GM10847 (cell line): ENCODE measurements around the gene MBOAT2.

ENCODE experiments used
- POLR2A ChIP-seq: IDR thresholded peaks from 2 replicates; pipeline ENCODE4 v1.6.1; 2011; ENCODE audit not compliant: insufficient read length; ENCODE audit errors: extremely low read depth

Gene MBOAT2

DNA sequence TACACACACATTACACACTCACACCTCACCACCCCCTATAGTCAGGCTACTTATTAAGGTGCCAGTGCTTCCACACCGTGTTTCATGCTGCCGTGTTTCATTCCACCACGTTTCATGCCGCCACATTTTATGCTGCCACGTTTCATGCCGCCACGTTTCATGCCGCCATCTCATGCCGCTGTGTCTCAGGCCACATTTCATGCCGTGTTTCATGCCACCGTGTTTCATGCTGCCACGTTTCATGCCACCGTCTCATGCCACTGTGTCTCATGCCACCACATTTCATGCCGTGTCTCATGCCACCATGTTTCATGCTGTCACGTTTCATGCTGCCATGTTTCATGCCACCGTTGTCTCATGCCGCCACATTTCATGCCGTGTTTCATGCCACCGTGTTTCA lies 65.1 kb downstream of the MBOAT2 start:
- no peak for TF ChIP-seq POLR2A

DNA sequence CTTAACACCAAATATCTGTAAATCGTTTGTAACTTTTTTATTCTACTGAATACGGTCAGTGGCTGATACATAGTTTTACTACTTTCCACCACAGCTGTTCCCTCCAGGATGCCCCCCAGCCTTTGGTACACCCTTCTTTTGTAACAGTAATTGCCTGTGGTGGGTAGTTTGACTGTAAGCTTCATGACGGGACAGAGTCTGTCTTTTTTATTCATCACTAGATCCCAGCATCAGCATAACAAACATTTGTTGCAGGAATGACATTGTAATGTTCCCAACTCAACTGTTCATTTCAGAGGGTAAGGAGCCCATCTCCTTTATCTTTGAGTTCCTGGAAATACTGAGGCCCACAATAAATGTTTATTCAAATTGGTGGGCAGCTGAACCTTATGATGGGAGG lies 67.5 kb downstream of the MBOAT2 start:
- no peak for TF ChIP-seq POLR2A

DNA sequence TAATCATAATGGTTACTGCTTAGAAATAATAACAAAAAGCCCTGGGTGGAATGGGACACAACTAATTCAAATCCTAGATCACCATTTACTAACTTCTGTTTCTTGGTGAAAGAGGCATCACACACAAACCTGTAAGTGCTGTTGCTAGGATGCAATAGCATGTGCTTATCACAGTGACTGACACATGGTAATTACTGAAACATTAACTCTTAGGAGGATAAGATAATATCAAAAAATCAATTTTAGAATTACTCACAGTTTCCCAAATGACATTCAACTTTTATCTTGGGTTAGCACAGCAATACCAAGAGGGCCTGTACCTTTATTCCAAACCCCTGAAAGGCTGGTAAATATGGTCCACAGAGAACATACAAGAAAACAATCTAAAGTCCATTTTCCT lies 69.1 kb downstream of the MBOAT2 start:
- TF ChIP-seq POLR2A: no peak

DNA sequence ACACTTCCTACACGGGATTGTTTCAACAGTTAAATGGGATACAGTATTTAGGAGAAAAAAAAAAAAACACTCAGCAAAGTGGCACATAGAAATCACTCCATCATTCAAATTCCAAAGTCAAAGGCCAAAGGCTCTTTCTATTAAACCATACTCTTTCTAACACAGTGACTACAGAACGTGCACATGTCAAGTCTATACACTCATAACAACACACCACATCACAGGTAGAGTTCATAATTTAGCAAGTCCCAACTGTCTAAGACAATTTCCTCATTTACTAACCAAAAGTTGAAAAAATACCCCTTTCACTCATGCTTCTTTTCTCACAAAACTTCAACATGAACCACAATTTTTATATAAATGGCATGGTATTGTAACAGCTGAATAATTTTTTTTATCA lies 70.8 kb downstream of the MBOAT2 start:
- TF ChIP-seq POLR2A: no peak

DNA sequence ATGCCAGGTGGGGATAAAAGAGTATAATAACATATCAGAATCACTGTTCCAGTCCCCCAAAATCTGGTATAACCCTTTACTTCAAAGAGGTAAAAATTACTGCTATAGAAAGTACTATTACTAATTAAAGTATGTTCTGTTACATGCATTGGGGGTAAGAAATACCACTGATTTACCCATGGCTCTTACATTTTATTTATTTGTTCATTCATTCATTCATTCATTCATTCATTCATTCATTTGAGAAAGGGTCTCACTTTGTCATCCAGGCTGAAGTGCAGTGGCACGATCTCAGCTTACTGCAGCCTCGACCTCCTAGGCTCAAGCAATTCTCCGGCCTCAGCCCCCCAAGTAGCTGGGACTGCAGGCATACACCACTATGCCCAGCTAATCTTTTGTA lies 74.4 kb downstream of the MBOAT2 start:
- no peak for TF ChIP-seq POLR2A

DNA sequence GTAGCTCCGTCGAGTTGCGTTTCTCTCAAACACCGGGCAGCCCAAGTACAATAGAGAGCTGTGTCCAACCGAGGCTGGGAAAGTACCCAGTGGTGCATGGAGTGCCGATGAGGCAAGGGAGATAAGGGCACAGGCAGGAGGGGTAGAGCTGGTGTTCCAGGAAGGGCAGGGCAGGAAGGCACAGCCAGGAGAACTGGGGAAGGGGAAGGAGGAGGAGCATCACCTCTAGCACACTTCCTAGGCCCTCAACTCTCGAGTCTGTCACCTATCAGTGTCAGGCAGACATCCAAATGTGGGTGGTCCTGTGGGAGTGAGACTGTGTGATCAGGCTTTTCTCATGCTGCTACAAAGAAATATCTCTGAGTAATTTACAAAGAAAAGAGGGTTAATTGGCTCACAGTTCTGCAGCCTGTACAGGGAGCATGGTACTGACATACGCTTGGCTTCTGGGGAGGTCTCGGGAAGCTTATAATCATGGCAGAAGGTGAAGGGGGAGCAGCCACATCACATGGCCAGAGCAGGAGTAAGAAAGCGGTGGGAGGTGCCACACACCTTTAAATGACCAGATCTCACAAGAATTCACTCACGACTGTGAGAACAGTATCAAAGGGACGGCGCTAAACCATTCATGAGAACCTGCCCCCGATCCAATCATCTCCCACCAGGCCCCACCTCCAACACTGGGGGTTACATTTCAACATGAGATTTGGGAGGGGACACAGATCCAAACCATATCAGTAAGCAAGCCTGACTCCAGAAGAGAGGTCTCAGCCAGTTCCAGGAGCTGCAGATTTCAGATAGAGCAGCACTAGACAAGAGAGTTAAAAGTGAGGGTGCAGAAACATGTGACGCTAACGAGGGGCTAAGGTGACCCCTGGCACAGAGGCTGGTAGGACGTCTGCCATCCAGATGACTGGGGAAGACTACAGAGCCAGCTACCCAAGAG lies 75.7 kb downstream of the MBOAT2 start:
- no peak for TF ChIP-seq POLR2A

DNA sequence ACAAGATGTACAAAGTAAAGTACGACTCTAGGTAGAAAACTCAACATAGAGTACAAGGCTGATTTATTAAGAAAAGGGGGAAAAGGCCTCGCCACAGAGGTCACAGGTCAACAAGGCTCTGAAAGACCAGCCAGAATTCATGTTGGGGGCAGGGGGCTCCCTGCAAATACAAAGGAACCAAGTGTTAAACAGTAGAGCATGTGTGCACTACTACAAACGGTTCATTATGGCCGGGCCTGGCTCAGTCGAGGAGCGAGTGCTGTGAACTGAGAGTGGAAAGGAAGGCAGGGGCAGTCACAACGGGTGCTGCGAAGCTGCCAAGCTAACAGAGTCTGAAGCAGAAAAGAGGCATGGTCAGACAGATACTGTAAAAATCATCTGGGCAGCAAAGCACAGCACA lies 77.1 kb downstream of the MBOAT2 start:
- TF ChIP-seq POLR2A: no peak

DNA sequence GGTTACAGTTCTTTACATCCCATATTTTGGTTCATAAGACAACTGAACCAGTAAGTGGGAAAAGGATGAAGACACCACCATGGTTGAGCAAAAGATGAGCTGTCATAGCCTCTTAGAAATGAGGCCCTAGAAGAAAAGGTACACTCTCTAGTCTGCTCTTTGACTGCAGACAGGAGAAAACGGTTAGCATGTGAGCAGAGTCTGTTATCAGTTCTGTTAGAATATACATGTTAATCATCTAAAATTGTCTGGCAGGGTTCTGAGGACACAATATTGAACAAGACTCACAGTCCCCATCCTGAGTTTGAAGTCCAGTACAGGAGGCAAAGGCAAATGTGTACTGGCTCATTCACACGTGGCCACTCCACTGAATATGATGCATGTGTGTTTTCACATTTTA lies 78.1 kb downstream of the MBOAT2 start:
- TF ChIP-seq POLR2A: no peak

DNA sequence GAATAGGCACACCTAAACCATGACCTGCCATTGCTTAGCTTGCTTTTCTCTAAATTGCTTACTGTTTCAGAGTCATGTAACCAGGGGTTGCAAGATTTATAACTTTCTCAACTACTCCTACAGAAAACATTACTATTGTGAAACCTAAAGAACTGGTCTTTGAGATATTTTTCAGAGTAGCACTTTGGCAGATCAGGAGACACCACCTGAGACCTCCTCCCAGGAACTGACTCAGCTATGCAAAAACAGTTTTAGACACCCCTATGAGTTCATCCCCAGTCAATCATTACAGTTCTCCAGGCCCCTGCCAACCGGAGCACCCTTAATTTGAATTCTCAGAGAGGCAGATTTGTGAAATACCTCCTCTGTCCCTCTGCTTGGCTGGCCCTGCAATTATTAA lies 80.3 kb downstream of the MBOAT2 start:
- no peak for TF ChIP-seq POLR2A

DNA sequence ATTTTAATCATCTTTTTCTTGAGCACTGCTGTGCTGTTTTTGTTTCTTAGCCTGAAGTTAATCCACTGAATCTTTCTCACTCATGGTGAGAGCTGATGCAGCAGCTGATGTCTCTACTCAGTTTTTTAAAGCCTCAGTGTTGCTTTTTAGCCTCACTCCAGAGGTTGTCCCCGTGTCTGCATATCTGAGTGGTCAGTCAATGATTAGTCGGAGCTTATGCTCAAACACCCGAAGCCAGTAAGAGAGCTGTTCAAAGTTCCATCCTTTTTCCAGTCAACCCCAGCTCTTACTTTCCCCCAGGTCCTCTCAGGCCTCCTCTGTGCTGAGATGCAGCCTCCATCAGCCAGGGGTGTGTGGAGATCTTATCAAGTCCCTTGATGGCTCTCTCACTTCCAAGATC lies 81.1 kb downstream of the MBOAT2 start:
- no peak for TF ChIP-seq POLR2A

DNA sequence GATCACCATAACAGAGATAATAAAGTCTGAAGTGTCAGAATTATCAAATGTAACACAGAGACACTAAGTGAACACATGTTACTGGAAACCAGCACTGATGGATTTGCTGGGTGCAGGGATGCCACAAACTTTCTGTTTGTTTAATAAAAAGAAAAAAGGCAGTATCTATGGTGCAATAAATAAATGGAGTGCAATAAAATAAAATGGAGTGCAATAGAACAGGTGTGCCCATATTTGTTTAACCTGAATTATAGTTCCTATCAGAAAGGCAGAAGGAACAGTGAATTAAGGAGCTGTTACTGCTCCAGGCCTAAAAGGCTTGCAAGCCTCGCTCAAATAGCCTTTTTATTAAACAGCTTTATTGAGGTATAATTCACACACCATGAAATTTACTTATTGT lies 85.1 kb downstream of the MBOAT2 start:
- TF ChIP-seq POLR2A: no peak

DNA sequence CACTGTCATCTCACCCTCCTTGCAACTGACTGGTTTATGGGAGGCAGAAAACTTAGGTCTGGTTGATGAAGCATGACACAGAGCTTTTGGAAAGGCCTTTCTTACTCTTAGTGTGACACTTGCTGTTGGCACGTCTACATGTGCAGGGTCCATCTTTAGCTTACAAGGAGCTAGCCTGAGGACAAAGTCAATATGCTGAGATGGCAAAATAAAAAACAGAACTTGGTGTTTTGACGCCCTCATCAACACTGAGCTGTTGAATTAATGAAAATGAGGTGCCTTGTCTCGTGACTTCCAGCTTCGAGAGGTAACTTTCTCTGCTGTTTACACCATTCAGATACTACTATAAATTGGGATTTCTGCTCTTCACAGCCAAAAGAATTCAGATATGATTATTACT lies 87.5 kb downstream of the MBOAT2 start:
- no peak for TF ChIP-seq POLR2A

DNA sequence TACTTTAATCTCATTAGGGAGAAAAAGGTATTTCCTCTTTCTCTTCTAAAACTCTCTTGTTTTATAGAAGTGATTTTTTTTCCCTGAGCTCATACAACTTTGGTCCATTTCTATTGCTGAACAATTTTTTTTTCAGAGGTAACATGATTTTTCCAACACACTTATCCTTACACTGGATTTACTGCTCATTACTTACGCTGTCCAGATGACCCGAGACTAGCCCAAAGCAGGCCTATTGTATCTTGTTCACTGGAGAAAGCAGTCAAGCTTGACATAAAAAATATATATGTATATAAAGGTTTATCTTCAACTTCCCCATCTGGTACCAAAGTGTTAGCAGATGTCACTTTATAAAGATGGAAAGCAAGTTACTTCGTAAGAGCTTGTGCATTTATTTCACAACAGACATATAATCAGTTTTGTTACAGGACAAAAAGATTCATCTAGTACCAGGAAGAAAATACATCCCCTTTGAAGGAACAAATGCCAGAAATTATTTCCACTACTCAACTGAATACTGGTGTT lies 95.7 kb downstream of the MBOAT2 start:
- TF ChIP-seq POLR2A: no peak

DNA sequence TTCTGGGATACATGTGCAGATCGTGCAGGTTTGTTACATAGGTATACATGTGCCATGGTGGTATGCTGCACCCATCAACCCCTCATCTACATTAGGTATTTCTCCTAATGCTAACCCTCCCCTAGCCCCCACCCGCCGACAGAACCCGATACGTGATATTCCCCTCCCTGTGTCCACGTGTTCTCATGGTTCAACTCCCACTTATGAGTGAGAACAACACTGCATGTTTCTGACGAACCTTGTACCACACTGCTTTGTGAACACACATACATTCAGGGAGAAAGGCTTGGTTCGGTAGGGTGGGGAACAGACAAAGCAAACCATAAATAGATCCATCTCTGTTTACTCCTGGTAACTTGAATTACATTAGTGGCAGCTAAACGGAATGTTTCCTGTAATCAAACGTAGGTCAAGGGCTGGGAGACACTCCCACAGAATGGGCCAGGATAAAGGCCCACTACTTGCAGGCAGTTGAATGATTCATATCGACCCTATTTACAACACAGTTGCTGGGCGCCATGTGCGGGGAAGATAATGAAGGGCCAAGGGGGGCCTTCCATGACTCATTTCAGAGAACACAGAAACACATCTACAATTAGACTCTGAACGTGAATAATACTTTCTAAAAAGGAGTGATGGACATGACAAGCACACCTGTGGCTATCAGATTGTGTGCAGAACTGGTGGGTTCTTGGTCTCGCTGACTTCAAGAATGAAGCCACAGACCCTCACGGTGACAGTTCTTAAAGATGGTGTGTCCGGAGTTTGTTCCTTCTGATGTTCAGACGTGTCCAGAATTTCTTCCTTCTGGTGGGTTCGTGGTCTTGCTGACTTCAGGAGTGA lies 109.3 kb downstream of the MBOAT2 start:
- TF ChIP-seq POLR2A: no peak

DNA sequence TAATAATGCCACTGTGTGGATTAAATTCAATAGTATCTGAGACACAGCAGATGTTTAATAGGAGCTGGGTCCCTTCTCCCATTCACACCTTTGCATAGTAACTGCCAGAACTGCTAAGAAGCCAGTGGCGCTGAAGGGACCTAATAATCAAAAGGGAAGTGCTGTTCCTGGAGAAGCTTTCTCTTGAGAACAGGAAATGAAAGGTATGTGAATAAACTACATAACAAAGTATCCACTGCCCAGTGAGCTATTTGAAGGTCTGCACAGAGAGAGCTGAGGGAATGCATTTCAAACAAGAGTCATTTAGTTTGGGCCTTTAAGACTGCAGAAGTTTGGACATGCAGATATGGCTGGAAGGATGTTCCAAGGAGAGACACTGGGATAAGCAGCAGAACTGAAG lies 110.0 kb downstream of the MBOAT2 start:
- no peak for TF ChIP-seq POLR2A

DNA sequence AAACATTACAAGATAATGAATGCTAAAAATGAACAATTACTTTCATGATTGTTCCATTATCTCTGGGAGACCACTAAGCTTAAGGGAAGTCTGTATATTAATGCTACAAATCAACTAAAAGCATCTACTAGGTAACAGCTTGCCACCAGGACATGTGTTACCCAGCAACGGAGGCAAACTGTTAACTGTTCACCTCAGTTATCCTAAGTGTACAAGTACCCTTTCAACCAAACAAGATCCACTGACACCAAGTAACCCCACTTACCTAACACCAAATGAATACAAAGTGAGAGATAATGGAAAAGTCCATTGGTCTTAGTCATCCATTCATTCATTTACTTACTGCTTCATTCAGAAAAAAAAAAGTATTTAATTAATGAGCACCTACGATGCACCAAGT lies 111.4 kb downstream of the MBOAT2 start:
- TF ChIP-seq POLR2A: no peak
